Astrocyte (in vitro differentiated cells and primary cell): Measurements from ENCODE around the gene PLAAT2.

ENCODE experiments used
- CTCF ChIP-seq: IDR thresholded peaks from 2 replicates; pipeline ENCODE4 v1.5.1; 2011; ENCODE audit warnings: low read depth, mild to moderate bottlenecking, inconsistent platforms, low read length, moderate library complexity; ENCODE audit not compliant: insufficient read depth
- EZH2 ChIP-seq: IDR thresholded peaks from 2 replicates; pipeline ENCODE4 v1.6.1; 2012; ENCODE audit warnings: mild to moderate bottlenecking, low read length, inconsistent platforms; ENCODE audit not compliant: insufficient read depth

DNA sequence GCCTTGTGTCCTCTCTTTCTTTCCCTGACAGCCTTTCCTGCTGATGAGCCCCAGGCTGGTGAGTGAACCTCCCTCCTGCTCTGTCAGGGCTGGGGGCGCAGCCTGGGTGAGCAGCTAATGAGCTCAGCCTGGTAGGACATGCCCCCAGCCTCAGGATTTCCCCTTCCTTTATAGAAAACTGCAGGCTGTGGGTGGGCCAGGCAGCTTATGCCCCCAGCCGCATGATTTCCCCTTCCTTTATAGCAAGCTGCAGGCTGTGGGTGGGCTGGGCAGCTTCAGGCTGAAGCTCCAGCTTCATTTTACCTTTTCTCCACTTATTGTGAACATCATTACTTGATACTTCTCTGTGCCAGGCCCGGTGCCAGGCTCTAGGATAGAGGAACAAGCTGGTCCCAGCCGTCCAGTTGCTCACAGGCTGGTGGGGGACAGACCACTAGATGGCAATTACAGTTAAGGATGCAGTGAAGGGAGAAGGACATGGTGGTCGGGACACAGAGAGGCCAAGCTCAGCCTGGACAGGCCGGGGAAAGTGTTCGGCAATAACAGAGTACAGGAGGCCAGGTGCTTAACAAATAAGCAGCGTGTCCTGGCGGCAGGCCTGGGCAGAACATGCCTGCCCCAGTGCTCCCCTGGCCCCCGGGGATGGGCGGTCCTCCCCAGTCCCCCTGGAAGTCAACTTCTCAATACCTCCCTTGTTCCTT, 52.0 kb downstream of the PLAAT2 start:
- TF ChIP-seq CTCF (no peak), EZH2 (no peak)
